GM18511 (cell line): ENCODE measurements around the gene GALNT9.
"Not testable (repeated sequence)": the region's sequence is repeated elsewhere in the genome, so short reads cannot be mapped to it uniquely, and the experiment has no call there.

Experiments
- ATAC-seq: cut with Tn5 transposase; IDR thresholded peaks from one replicate; pipeline ENCODE4 v1.9.1; 2021; ENCODE audit warnings: mild to moderate bottlenecking, moderate library complexity; ENCODE audit not compliant: unreplicated experiment

The GALNT9 gene

DNA sequence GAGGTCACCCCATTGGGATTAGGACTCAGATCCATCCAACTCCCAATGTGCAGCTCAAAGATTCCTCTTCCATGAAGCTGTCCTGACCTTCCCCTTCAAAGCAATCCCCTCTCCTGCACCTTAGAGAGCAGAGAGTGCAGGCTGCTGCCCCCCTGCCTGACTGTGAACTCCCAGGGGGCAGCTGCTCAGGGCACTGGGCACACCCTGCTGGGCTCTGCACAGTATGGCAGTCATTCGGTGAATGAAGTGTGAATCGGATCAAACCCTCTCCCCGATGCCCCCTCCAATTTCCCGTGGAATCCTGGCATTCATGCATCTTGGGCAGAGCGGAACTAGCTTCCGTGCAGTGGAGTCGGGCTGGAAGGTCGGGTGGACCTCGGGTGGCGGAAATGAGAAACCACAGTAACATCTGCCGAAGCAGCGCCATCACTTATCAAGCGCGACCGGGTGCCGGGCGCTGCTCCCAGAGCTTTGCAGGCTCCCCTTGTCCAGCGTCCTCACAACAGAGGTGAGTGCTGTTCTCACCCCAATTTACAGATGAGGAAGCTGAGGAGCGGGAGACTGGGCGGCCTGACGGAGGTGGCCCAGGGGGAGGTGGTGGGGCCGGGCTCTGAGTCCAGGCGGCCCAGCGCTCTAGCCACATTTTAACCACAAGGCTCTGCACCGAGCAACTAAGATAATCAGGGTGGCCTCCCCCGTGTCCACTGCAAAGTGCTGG, 14.7 kb downstream of the GALNT9 start:
- ATAC-seq: no peak

DNA sequence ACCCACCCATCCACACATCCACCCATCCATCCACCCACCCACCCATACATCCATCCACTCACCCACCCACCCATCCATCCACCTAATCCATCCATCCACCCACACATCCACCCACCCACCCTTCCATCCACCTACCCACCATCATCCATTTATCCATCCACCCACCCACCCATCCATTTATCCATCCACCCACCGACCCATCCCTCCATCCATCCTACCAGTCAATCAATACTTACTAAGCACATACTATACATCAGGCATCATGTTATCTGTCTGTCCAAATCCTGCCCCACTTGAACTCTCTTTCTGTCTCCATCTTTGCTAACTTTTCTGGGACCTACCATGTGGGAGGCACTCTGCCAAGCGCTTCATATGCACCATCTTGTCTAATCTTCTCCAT, 15.4 kb downstream of the GALNT9 start:
- ATAC-seq: no peak

DNA sequence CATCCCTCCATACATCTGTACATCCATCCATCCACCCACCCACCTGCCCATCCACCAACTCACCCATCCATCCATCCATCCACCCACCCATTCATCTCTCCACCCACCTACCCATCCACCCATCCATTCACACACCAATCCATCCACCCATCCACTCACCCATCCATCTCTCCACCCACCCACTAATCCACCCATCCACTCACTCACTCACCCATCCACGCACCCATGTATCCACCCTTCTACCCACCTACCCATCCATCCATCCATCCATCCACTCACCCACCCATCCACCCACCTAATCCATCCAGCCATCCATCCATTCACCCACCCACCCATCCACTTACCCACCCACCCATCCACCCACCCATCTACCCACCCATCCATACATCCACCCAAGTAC, 16.2 kb downstream of the GALNT9 start:
- ATAC-seq: no peak

DNA sequence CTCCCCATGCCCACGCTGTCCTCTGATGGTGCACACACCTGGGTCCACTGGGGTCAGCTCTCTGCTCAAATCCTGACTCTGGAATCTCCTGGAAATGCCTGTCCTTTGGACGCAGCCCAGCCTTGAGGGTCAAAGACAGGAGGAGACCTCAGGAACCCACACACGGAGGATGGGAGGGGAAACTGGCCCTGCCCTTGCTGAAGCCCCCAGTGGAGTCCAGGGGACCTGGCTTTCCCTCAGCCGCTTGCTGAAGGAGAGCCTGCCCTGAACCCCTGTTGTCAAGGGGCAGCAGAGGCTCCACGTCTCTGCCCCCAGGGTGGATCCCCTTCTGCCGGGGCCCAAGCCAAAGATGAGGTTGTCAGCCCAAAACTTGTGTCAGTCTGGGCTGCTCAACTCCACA, 16.9 kb downstream of the GALNT9 start:
- no peak for ATAC-seq

DNA sequence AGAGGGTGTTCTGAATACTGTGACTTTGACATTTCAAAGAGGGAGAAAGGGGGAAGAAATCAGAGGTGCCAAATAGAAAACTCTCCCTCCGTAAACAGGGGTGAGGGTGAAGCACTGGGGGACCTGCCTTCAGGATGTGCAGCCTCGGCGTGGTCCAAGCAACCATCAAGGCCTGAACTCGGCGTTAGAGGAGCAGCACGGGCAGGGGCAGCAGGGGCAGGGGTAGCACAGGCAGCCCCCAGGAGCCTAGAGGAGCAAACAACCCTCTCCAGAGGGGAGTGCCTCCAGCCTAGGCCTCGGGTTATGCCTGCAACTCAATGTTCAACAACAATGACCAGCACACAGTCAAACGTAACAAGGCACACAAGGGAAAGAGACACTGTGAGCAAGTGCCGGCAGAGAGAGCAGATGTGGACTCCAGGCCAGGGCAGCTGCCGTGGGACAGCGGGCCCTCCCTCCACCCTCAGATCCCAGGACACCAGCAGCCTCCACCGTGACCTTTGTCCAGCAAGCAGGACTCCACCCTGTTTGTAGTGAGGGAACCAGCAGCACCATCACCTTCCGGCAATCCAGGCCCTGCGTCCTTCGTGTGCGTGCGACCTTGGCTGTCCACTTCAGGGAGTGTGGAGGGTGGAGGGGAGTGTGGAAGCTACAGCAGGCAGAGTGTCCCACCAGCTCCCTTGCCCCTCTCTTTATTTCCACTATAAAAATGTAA, 18.0 kb downstream of the GALNT9 start:
- no peak for ATAC-seq

DNA sequence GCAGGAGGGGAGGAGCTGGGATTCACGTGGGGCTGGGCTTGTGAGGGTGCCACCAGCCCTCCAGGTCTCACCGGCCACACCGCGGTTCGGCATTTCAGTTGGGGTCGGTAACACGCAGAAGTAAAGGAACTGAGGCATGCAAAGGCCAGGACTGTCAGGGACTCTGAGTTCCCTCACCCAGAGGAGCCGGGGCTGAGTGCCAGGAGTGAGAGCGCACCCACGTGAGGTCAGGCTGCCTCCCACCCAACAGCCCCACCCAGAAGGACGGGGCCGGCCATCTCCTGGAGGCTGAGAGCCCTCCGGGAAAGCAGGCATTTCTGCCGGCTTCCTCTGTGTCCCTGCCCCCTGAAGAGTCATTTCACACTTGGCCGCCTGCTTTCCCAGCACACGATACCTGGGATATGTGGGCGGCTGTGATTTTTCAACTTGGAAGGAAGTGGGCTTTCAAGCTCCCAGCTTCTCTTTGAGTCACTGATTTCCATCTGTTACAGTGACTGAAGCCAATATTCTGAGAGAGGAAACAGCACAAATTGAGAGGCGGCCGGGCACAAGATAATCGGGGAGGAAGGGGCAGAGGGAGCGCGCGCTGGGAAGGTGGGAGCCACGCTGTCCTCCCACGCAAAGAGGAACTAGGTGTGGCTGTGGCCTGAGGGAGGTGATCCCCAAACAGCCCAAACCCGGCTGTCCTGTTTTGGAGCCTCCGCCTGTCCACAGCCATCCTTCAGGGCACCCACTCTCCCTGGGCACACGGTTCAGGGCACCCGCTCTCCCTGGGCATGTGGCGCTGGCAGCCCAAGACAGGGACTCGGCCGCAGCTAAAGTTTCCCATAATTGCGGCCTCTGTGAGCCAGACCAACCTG, 19.0 kb downstream of the GALNT9 start:
- no peak for ATAC-seq

DNA sequence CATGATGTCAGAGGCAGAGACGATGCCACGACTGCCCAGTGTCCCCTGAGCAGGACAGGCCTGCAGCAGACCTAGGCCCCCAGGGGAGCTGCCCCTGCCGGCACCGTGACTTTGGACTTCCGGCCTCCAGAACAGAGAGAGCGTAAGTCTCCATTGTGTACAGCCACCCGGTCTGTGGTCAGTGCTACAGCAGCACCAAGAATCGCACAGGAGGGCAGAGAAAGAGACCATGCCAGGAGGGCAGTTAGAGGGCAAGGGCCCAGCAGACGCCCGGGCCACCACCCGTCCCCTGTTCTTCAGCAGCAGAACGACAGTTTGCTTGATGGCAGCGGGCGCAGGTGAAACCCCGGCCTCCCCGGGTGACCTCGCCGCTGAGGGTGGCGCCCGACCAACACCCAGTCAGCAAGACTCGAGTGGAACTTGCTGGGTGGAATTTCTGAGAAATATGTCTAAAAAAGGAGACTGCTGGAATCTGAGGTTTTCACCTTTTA, 19.7 kb downstream of the GALNT9 start:
- ATAC-seq: no peak

DNA sequence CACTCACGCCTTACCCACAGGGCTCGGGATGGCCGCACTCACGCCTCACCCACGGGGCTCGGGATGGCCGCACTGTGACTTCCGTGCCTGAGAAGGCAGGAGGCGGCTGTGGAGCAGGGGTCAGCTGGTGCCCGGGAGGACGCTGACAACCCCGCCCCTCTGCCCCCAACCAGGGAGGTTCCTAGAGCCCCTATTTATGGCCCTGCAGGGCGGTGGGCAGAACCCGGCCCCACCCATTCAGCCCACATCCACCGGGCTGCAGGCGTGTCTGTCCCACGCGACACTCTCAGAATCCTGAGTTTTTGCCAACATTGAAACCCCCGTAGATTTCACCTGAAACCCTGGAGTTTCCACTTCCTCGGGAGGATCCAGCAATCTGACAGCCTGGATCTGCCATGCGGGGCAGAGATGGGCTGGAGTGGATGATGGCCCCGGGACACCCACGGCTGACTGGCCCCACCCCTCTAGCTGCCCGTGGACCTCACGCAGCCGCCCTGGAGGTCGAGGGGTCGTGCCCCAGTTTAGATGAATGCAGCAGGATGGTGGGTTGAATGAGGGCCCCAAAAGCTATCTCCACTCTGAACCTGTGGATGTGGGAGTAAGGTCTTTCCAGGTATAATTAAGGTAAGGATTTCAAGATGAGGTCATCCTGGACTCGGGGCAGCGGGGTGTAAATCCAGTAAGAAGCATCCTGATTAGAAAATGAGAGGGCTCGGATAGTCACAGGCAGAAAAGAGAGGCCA, 20.4 kb downstream of the GALNT9 start:
- ATAC-seq: no peak

DNA sequence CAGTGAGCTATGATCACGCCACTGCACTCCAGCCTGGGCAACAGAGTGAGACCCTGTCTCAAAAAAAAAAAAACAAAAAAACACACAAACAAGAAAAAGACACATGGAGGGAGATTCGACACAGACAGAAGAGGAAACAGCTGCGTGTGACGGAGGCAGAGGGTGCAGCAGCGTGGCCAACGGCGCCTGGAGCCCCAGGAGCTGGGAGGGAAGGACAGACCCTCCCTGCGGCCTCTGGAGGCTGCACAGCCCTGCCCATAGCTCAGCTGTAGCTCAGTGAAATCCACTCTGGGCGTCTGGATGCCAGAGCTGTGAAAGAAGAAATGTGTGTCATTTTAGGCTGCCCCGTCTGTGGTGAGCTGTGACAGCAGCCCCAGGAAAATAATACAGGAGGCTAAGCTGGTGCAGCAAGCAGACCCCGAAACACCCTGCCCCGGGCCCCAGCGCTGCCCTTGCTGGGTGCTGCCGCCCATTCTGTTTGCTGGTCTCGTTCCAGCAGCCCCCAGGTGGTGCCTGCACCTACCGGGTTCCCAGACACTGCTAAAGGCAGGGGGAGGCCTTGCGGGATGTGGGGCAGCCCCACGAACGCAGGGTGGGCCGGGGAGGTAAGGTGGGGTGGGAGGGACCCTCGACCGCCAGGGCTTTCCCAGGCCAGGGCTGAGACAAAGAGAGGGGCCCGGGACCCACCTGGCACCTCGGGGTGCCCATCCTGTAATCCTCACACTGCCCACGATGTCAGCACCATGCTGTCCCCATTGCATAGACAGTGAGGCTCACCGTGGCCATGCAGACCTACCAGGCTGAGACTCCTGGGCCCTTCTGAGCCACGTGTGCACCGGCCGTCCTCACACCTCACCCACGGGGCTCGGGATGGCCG, 21.2 kb downstream of the GALNT9 start:
- no peak for ATAC-seq

DNA sequence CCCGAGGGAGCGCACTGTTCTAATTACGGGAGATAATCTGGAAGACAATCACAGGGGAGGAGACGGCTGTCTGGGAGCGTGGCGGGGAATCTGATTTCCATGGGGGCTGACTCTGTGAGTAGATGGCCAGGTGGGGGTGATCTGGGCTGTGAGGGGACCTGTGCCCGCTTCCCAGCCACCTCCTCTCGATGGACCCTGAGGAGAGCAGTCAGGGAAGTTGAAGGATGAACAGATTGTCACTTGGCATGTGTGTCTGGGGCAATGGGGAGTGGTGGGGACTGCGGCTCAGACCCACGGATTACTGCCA, 22.6 kb downstream of the GALNT9 start:
- no peak for ATAC-seq

DNA sequence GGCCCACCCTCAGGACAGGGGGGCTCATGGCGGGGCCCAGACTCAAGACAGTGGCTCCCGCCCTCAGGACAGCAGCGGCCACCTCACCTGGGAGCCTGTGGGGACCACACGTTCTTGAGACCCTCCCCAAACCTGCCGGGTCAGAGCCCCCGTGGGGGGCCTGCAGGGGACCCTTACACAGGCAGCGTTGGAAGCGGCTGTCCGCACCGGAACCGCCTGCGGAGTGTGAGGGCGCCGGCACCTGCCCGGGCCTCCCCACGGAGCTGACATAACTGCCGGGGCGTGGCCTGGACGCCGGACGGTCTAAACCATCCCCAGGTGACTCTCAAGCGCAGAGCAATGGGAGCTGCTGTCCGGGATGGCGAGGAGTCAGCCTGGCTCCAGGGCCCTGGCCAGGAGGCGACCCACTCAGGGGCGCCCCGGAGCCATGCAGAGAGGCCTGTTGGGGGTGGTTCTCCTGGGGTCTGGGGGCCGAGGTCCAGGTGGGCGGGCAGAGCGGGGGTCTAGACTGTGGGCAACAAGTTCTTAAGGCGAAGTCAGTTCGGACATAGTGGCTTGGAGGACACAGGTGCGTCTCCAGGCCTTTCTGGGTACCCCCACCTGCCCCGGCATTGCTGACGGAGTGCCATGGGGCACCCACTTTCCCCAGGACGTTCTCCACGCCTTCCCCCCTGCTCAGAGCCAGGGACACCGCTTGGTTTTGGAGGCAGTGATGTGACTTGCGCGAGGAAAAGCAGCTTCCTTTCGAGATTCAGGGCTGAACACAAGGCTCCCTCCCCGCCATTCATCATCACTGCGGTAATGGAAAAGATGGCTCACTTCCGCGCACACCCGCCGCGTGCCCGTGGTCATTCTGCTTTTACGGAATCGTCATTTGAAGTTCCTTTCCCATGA, 23.2 kb downstream of the GALNT9 start:
- ATAC-seq: no peak

DNA sequence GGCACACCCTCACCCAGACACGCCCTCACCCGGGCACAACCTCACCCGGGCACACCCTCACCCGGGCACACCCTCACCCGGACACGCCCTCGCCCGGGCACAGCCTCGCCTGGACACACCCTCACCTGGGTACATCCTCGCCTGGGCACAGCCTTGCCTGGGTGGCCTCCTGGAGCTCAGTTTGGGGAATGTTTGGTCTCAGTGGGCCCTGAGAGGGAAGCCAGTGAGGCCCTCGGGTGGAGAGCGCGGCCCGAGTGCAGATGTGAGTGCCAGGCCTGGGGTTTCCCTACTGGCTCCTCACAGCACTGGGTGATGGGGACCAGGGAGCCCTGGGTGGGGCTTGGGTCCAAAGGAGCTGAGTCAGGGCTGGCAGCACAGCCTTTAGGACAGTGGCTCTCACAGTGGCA, 23.8 kb downstream of the GALNT9 start:
- no peak for ATAC-seq

DNA sequence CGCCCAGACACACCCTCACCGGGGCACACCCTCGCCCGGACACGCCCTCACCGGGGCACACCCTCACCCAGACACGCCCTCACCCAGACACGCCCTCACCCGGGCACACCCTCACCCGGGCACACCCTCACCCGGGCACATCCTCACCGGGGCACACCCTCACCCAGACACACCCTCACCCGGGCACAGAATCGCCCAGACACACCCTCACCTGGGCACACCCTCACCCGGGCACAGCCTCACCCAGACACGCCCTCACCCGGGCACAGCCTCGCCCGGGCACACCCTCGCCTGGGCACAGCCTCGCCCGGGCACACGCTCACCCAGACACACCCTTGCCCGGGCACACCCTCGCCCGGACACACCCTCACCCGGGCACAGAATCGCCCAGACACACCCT, 24.5 kb downstream of the GALNT9 start:
- not testable (repeated sequence) for ATAC-seq

DNA sequence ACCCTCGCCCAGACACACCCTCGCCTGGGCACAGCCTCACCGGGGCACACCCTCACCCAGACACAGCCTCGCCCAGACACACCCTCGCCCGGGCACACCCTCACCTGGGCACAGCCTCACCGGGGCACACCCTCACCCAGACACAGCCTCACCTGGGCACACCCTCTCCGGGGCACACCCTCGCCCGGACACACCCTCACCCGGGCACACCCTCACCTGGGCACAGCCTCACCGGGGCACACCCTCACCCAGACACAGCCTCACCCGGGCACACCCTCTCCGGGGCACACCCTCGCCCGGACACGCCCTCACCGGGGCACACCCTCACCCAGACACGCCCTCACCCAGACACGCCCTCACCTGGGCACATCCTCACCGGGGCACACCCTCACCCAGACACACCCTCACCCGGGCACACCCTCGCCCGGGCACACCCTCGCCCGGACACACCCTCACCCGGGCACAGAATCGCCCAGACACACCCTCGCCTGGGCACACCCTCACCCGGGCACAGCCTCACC, 25.5 kb downstream of the GALNT9 start:
- ATAC-seq: not testable (repeated sequence)

DNA sequence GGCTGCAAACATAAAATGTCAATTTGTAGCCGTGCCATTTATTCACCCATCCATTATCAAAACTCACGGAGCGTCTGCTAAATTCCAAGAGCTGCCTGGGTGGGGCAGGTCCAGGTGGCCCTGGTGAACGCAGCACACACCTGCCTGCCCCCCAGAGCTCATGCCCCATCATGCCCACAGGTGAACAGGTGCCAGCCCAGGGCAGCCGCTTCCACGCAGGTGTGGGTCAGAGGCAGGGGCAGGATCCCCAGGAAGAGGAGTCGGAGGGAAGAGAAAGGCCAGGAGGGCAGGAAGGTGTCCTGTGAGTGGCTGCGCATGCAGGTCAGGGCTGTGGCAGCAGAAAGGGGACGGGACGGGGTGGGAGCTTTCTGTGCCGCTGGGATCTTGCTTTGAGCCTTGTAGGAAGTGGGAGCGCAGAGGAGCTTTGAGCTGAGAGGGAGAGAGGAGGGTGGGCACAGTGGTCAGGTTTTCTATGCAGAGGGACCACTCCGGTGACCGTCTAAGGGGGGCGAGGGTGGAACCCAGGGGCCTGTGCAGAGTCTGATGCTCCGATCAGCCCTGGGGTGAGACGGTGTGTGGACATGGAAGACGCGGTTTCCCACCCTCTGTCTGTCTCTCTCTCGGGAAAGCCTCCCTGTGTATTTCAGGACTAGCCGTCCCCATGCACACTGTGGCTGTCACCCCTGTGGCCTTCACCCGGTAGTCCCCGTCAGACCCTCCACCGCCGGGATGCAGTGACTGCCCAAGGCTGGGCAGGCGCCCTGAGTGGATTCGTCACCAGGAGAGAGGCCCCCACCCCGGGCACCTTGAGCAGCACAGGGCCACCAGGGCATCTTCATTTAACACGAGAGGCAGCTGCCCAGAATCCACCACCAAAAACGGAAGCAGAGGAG, 26.7 kb downstream of the GALNT9 start:
- no peak for ATAC-seq

DNA sequence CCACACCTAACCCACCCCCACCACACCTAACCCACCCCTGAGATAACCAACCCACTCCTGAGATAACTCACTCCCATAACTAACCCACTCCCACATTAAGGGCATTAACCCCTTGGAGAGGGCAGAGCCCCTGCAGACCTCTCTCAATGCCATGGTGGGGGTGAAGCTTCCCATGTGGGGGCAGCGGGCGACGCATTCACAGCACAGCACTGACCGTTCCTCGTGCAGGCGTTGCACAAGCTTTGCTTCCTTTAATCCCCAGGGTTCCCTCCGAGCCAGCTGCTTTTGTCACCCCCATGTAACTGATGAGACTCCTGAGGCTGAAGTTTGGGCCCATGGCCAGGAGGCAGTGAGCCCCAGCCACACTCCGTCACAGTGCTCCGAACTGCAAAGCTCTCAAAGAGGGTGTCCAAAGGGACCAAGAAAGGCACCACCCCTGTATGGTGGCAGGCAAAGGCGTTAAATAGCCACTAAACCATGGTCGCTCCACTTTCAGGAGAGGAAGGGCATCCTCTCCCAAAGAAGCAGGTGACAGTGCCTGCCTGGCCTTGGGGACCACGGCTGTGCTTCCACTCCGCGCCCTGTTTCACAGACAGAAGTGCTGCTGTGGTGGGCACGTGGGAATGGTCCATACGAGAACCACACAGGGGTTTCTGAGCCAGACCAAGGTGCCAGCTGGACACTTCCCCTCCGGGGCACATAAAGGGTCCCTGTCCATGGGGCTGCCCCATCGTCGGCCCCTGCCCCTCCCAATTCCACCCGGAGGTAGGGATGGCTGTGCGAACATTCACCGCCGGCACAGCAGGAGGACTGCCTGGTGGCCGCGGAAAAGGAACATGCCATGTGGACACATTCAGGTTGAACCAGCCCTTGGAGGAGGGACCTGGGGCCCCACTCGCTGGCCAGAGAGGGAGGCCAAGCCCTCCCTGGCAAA, 28.3 kb downstream of the GALNT9 start:
- no peak for ATAC-seq

DNA sequence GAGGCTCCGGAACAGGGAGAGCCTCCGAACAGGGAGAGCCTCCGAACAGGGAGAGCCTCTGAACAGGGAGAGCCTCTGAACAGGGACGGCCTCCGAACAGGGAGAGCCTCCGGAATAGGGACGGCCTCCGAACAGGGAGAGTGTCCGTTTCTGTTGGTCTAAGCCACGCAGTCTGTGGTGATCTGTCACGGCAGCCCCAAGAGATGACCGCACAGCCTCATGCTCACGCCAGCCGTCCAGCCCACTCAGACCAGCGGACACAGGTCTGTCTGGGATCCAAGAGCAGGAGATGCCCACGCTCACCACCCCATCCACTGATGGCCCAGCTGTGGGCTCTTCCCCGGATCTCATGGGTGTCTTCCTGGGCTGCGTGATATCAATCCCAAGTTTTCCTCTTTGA, 33.3 kb downstream of the GALNT9 start:
- no peak for ATAC-seq
